ENCODE measurements around the gene TOR1A. TPM values are rescaled to one million over a fixed set of nuclear protein-coding genes. Genes with fewer than 3 reads are reported as not detected.
"Not testable (repeated sequence)": the region's sequence is repeated elsewhere in the genome, so short reads cannot be mapped to it uniquely, and the experiment has no call there.

The TOR1A gene
- total RNA-seq, 1 donor from 2014 or later, result 35.9 TPM

GRCh38 chr9:129822898-129823541, 916 bp downstream of the TOR1A start:
- no peak for DNase-seq (ENCODE audit: low spot score)

- no peak for DNase-seq (ENCODE audit: low spot score)
Observed at GRCh38 chr9:129816501-129817435, 7.2 kb downstream of the TOR1A start.

GRCh38 chr9:129815278-129815677, 8.7 kb downstream of the TOR1A start:
- no peak for DNase-seq (ENCODE audit: low spot score)

GRCh38 chr9:129814432-129815223, 9.3 kb downstream of the TOR1A start:
- no peak for DNase-seq (ENCODE audit: low spot score)

- no peak for DNase-seq (ENCODE audit: low spot score)
Observed at GRCh38 chr9:129813661-129814060, 10.3 kb downstream of the TOR1A start.

- DNase-seq (ENCODE audit: low spot score), result no peak
Observed at GRCh38 chr9:129812385-129812784, 11.6 kb downstream of the TOR1A start.

- no peak for DNase-seq (ENCODE audit: low spot score)
Observed at GRCh38 chr9:129811967-129812363, 12.0 kb downstream of the TOR1A start.

GRCh38 chr9:129810788-129811187, 13.1 kb downstream of the TOR1A start:
- DNase-seq (ENCODE audit: low spot score), result no peak

- DNase-seq (ENCODE audit: low spot score), result no peak
Observed at GRCh38 chr9:129810116-129810515, 13.8 kb downstream of the TOR1A start.

- DNase-seq (ENCODE audit: low spot score), result no peak
Observed at GRCh38 chr9:129809346-129809745, 14.6 kb downstream of the TOR1A start.

GRCh38 chr9:129806061-129806460, 17.9 kb downstream of the TOR1A start:
- DNase-seq (ENCODE audit: low spot score), result no peak

- DNase-seq (ENCODE audit: low spot score), result no peak
Observed at GRCh38 chr9:129803676-129804060, 20.3 kb downstream of the TOR1A start.

GRCh38 chr9:129802833-129803675, 20.9 kb downstream of the TOR1A start, which contains the start of gene TOR1B:
Gene TOR1B (plus strand): TSS chr9:129803184. CDS start chr9:129803213, 29 bp downstream.
- DNase-seq (ENCODE audit: low spot score), result peak; percentile 94

GRCh38 chr9:129801504-129801903, 22.4 kb downstream of the TOR1A start:
- no peak for DNase-seq (ENCODE audit: low spot score)

- DNase-seq (ENCODE audit: low spot score), result no peak
Observed at GRCh38 chr9:129798973-129799372, 25.0 kb downstream of the TOR1A start.

GRCh38 chr9:129796029-129796428, 27.9 kb downstream of the TOR1A start:
- not testable (repeated sequence) for DNase-seq (ENCODE audit: low spot score)

- DNase-seq (ENCODE audit: low spot score), result no peak
Observed at GRCh38 chr9:129794549-129794948, 29.4 kb downstream of the TOR1A start.

GRCh38 chr9:129786481-129786880, 37.5 kb downstream of the TOR1A start:
- DNase-seq (ENCODE audit: low spot score), result no peak

- DNase-seq (ENCODE audit: low spot score), result no peak
Observed at GRCh38 chr9:129785866-129786265, 38.1 kb downstream of the TOR1A start.

- not testable (repeated sequence) for DNase-seq (ENCODE audit: low spot score)
Observed at GRCh38 chr9:129784970-129785369, 39.0 kb downstream of the TOR1A start.

Data from mucosa of gallbladder (tissue), 1 donor.